Loucy (cell line): ENCODE results near the gene F7.

Experiments
- CTCF ChIP-seq: fragments of 200-600 bp; sonication (generic); conservative IDR thresholded peaks from 2 replicates; pipeline ENCODE4 v1.5.1; 2014; ENCODE audit warnings: mild to moderate bottlenecking, antibody characterized with exemption, low read length
- EZH2phosphoT487 ChIP-seq: fragments of 200-600 bp; IDR thresholded peaks from 2 replicates; pipeline ENCODE4 v1.6.1; 2018; ENCODE audit warnings: antibody characterized with exemption, mild to moderate bottlenecking, moderate library complexity, borderline replicate concordance

- TF ChIP-seq CTCF (no peak), EZH2phosphoT487 (no peak)
Measured at GRCh38 chr13:113153810-113154748, 48.5 kb downstream of the F7 start.
